ENCODE data around the gene DGKA. TPM values are rescaled to one million over a fixed set of nuclear protein-coding genes. Genes with fewer than 3 reads are reported as not detected.
"Not testable (repeated sequence)": the region's sequence is repeated elsewhere in the genome, so short reads cannot be mapped to it uniquely, and the experiment has no call there.

Gene DGKA
- total RNA-seq, 1 experiment from 2014 or later = 9.7 TPM

DNA sequence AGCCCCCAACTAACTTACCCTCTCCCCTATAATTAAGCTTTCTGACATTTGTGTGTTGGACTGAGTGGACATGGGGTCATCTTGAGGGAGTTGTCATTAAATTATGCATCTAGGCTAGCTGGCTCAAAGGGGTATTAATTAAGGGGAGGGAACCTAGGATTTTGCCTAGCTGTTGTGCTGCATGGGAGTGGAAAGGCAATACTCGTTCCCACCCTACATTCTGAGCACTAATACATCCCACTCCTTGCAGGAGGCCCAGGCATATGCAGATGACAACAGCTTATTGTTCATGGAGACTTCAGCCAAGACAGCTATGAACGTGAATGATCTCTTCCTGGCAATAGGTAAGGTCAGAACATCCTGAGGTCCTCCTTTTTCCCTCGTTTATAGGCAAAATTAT lies 60.1 kb downstream of the DGKA start:
- in situ Hi-C loops (cut with HindIII; ENCODE audit: low sequenced_read_pairs) = no loop called here
- no peak for DNase-seq (ENCODE audit: low spot score)

DNA sequence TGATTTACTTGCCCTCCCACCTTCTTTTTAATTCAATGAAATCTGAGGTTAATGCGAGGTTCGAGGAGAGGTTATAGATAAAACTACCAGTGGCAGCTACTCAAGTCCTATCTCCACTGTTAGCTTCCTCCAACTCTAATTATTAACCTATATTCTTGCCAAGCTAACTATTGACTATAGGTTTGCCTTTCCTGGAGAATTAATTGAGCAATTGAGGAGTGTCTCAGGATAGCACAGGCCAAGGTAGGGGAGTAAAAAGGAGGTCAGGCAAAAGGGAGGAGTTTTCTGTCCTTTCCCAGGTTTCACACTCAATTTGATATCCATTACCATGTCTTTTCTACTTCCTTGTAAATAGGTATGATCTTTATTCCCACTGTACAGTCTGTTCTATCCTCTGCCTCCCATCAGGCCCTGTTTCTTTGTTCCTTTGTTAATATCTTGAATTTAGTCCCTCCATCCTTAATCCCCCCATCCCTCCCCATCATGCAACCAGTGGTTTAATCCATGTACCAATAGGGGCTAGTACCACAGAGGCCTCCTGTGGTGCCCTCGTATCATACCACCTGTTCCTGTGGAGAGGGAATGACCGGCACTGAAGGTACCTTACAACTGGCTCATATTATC lies 62.4 kb downstream of the DGKA start:
- no peak for DNase-seq (ENCODE audit: low spot score)
- in situ Hi-C loops (cut with HindIII; ENCODE audit: low sequenced_read_pairs) = no loop called here

DNA sequence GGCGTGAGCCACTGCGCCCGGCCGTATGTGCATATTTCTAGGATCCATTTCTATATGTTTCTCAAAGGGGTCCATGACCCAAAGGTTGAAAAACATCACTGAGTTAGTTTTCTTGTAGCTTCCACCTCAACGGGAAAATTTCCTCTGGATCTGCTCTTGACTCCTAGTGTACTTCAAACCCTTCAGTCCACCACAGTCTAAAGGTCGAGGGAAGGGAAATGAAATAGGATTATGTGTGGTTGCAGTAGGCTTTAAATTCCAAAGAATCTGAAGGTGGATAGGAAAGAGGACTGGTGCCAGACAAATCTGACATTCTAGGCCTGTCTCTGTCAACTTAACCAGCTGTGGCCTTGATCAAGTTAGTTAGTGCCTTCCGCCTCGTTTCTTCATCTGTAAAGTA lies 64.4 kb downstream of the DGKA start:
- no peak for DNase-seq (ENCODE audit: low spot score)
- in situ Hi-C loops (cut with HindIII; ENCODE audit: low sequenced_read_pairs) = no loop called here

DNA sequence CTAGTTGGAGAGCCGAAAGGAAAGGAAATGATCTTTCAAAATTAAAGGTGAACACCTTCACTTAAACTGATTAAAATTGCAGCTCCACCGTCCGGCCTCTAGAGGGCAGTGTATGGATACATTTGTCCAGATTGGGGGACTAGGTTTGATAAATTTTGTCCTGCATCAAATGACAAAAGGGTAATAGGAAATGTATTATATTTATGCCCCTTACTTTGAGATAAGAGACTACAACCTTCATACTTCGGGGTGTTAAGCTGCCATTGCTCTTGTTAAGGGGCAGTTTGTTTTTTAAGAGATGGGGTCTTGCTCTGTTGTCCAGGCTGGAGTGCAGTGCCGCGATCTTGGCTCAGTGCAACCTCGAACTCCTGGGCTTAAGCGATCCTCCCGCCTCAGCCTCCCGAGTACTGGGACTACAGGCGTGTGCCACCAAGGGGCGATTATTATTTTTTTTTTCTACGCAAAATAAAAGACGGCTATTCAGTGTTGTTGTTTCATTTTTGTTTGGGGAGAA lies 65.3 kb downstream of the DGKA start:
- in situ Hi-C loops (cut with HindIII; ENCODE audit: low sequenced_read_pairs) = no loop called here
- DNase-seq (ENCODE audit: low spot score) = peak; percentile 84

DNA sequence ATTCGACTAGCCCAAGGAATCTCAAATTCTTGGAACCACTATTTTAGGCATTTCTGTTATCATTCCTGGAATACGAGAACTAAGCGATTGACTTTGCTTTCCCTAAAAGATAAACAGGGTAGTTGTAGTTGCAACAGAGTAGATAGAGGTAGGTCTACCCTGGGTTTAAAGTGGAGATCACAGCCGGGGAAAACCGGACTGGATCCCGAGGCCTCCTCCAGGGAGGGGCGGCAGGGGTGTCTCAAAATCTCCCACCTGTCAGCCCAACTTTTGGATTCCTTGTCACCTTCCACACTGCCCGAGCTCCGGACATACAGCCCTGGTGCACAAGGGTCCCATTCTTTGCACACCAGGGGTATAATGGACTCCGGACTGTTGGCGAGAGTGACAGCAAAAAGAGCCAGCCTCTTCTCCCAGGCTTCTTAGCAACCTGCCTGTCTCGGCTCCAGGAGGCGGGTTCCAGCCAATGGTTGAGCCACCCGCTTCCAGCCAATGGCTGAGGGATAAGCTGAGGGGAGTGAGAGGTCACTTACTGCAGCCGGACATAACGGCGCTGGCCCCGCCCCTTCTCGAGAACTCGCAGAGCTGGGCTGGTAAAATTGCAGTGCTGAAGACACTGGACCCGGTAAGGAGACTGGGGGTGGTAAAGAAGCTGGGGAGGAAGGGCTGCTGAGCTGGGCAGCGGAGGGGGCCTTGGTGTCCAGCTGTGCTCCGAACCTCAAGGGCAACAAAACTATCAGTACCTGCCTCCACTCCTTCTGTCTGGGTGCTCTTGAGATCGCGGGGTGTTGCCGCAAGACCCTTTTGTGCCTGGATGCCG lies 66.0 kb downstream of the DGKA start, which contains the start of gene SUOX:
SUOX (plus strand) TSS at position 562 of the 820 bp plus-strand sequence. CDS start 4,946 bp downstream, outside the sequence.
- DNase-seq (ENCODE audit: low spot score) = peak; percentile 100
- in situ Hi-C loops (cut with HindIII; ENCODE audit: low sequenced_read_pairs) = no loop called here

DNA sequence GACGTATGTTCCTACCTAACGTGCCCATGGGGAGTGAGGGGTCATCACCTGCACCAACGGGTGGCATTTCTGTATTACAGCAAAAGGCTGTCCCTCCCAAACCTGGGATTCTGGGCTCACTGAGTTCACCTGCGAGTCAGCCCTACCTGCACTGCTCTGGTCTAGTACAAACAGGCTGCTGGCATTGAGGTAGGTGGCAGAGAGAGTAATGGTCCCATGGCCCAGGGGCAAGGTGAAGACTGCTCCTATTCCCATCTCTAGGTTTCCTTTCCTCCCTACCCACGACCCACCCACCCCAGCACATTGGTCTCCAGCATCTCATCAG lies 66.5 kb downstream of the DGKA start:
- in situ Hi-C loops (cut with HindIII; ENCODE audit: low sequenced_read_pairs) = no loop called here
- no peak for DNase-seq (ENCODE audit: low spot score)

DNA sequence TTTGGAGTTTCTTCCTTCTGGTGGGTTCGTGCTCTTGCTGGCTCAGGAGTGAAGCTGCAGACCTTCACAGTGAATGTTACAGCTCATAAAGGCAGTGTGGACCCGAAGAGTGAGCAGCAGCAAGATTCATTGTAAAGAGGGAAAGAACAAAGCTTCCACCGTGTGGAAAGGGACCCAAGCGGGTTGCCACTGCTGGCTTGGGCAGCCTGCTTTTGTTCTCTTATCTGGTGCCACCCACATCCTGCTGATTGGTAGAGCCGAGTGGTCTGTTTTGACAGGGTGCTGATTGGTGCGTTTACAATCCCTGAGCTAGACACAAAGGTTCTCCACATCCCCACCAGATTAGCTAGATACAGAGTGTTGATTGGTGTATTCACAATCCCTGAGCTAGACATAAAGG lies 68.6 kb downstream of the DGKA start:
- DNase-seq (ENCODE audit: low spot score); in situ Hi-C loops (cut with HindIII; ENCODE audit: low sequenced_read_pairs): not testable (repeated sequence)

DNA sequence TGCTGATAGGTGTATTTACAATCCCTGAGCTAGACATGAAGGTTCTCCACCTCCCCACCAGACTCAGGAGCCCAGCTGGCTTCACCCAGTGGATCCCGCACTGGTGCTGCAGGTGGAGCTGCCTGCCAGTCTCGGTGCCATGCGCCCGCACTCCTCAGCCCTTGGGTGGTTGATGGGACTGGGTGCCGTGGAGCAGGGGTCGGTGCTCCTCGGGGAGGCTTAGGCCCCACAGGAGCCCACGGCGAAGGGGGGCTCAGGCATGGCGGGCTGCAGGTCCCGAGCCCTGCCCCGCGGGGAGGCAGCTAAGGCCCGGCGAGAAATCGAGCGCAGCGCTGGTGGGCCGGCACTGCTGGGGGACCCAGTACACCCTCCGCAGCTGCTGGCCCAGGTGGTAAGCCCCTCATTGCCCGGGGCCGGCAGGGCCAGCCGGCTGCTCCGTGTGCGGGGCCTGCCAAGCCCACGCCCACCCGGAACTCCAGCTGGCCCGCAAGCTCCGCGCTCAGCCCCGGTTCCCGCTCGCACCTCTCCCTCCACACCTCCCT lies 69.1 kb downstream of the DGKA start:
- in situ Hi-C loops (cut with HindIII; ENCODE audit: low sequenced_read_pairs); DNase-seq (ENCODE audit: low spot score): not testable (repeated sequence)

DNA sequence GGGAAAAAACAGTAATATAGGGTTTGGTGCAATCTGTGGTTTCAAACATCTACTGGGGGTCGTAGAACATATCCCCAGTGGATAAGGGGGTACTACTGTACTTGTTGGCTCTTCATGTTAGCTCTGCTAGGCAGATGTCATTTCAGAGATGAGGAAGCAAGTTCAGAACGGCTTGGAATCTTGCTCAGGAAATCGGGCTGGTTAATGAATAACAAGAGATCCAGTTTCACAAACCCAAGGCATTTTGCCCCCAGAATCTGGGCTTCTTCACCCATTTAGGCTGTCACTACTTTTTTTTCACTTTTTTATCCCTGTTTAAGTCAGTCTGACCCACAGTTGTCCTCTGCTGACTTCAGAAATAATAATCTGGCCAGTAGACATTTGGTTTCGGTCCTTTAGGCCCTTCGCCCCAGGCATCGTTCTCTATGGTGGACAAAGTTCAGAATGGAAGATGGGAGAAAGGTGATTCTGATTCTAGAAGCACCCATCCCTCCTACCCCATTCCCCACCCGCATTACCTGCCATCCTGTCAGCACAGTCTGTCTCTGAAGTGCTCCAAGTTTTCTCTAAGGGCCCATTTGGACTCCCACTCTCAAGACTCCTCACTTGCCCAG lies 70.6 kb downstream of the DGKA start:
- no peak for DNase-seq (ENCODE audit: low spot score)
- in situ Hi-C loops (cut with HindIII; ENCODE audit: low sequenced_read_pairs) = no loop called here

DNA sequence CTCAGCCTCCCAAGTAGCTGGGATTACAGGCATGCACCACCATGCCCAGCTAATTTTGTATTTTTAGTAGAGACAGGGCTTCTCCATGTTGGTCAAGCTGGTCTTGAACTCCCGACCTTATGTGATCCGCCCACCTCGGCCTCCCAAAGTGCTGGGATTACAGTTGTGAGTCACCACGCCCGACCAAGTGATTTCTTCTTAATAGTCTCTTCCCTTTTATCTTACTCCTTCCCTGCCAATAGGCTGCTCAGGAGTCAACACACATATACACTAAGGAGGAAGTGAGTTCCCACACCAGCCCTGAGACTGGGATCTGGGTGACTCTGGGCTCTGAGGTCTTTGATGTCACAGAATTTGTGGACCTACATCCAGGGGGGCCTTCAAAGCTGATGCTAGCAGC lies 72.4 kb downstream of the DGKA start:
- in situ Hi-C loops (cut with HindIII; ENCODE audit: low sequenced_read_pairs); DNase-seq (ENCODE audit: low spot score): not testable (repeated sequence)

Other genes starting within 250 kb of the DGKA start
- 0.58 and 3.0 TPM in 2 replicates for gene ITGA7, start 223.3 kb upstream of the DGKA start, total RNA-seq (2014; rRNA removed; shearing (Covaris generic))
- 60.2 and 73.7 TPM in 2 replicates for gene BLOC1S1, start 215.1 kb upstream of the DGKA start, total RNA-seq (2014; rRNA removed; shearing (Covaris generic))
- 2.5 and 4.3 TPM in 2 replicates for gene RDH5, start 210.8 kb upstream of the DGKA start, total RNA-seq (2014; rRNA removed; shearing (Covaris generic))
- gene CD63, start 202.2 kb upstream of the DGKA start, total RNA-seq (2014; rRNA removed; shearing (Covaris generic)) = 897 and 1,131 TPM in 2 replicates
- 16.2 and 29.2 TPM in 2 replicates for gene GDF11, start 188.0 kb upstream of the DGKA start, total RNA-seq (2014; rRNA removed; shearing (Covaris generic))
- gene SARNP, start 113.4 kb upstream of the DGKA start, total RNA-seq (2014; rRNA removed; shearing (Covaris generic)) = 248 and 272 TPM in 2 replicates
- 27.8 and 51.5 TPM in 2 replicates for gene ORMDL2, start 113.1 kb upstream of the DGKA start, total RNA-seq (2014; rRNA removed; shearing (Covaris generic))
- gene DNAJC14, start 101.6 kb upstream of the DGKA start, total RNA-seq (2014; rRNA removed; shearing (Covaris generic)) = 17.3 and 33.2 TPM in 2 replicates
- gene MMP19, start 88.2 kb upstream of the DGKA start, total RNA-seq (2014; rRNA removed; shearing (Covaris generic)) = 0.98 and 1.8 TPM in 2 replicates
- 93.9 and 119 TPM in 2 replicates for gene PYM1, start 3.3 kb upstream of the DGKA start, total RNA-seq (2014; rRNA removed; shearing (Covaris generic))
- 22.2 and 27.9 TPM in 2 replicates for gene PMEL, start 34.9 kb downstream of the DGKA start, total RNA-seq (2014; rRNA removed; shearing (Covaris generic))
- gene CDK2, start 35.7 kb downstream of the DGKA start, total RNA-seq (2014; rRNA removed; shearing (Covaris generic)) = 44.7 and 52.3 TPM in 2 replicates
- gene RAB5B, start 42.9 kb downstream of the DGKA start, total RNA-seq (2014; rRNA removed; shearing (Covaris generic)) = 16.9 and 22.1 TPM in 2 replicates
- gene SUOX, start 66.1 kb downstream of the DGKA start, total RNA-seq (2014; rRNA removed; shearing (Covaris generic)) = 39.8 and 50.2 TPM in 2 replicates
- gene IKZF4, start 89.9 kb downstream of the DGKA start, total RNA-seq (2014; rRNA removed; shearing (Covaris generic)) = 0.54 and 4.4 TPM in 2 replicates
- gene RPS26, start 110.8 kb downstream of the DGKA start, total RNA-seq (2014; rRNA removed; shearing (Covaris generic)) = 1,383 and 1,581 TPM in 2 replicates
- gene ERBB3, start 149.0 kb downstream of the DGKA start, total RNA-seq (2014; rRNA removed; shearing (Covaris generic)) = 4.3 and 17.4 TPM in 2 replicates
- gene PA2G4, start 173.4 kb downstream of the DGKA start, total RNA-seq (2014; rRNA removed; shearing (Covaris generic)) = 357 and 451 TPM in 2 replicates
- 3,225 and 5,126 TPM in 2 replicates for gene RPL41, start 185.5 kb downstream of the DGKA start, total RNA-seq (2014; rRNA removed; shearing (Covaris generic))
- gene ZC3H10, start 187.1 kb downstream of the DGKA start, total RNA-seq (2014; rRNA removed; shearing (Covaris generic)) = 2.9 and 3.3 TPM in 2 replicates
- gene ESYT1, start 197.1 kb downstream of the DGKA start, total RNA-seq (2014; rRNA removed; shearing (Covaris generic)) = 108 and 114 TPM in 2 replicates
- 115 and 166 TPM in 2 replicates for gene MYL6B, start 221.4 kb downstream of the DGKA start, total RNA-seq (2014; rRNA removed; shearing (Covaris generic))
- 1,669 and 1,953 TPM in 2 replicates for gene MYL6, start 227.2 kb downstream of the DGKA start, total RNA-seq (2014; rRNA removed; shearing (Covaris generic))

All from G401 (cell line).